Choroid plexus epithelial cell (primary cell): ENCODE results near the gene PLA2G4C.
"Not testable (repeated sequence)": the region's sequence is repeated elsewhere in the genome, so short reads cannot be mapped to it uniquely, and the experiment has no call there.

ENCODE experiments used
- DNase-seq: peaks from one replicate; pipeline ENCODE4 v3.0.0-alpha.2; 2010; ENCODE audit warnings: low read depth
- H3K4me3 ChIP-seq: 2 replicates; pipeline ENCODE4 v1.5.1; 2011; ENCODE audit warnings: low read depth, mild to moderate bottlenecking, control low read depth, low read length, moderate library complexity
- TF ChIP-seq, protein P1 (sequence below): conservative IDR thresholded peaks from 2 replicates; pipeline ENCODE4 v1.5.1; 2011; ENCODE audit warnings: low read depth, mild to moderate bottlenecking, control low read depth, inconsistent platforms, low read length, moderate library complexity

PLA2G4C gene

DNA sequence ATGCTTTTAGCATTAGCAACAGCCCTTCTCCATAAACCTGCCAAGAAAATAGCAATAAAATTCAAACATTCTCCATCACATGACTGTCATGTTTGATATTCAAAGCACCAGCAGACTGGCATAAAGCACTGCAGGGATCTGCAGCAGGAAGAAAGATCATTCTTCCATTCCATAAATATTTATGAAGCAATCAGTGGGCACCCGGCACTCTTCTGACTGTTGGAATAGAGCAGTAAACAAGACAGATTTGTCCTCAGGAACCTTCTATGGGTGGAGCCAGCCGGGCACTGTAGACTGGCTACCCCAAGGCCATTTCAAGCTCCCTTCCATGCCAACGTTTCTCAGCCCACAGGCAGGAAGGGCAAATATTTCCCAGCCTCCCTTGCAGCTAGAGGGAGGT, 25.5 kb downstream of the PLA2G4C start:
- TF ChIP-seq, protein P1, sequence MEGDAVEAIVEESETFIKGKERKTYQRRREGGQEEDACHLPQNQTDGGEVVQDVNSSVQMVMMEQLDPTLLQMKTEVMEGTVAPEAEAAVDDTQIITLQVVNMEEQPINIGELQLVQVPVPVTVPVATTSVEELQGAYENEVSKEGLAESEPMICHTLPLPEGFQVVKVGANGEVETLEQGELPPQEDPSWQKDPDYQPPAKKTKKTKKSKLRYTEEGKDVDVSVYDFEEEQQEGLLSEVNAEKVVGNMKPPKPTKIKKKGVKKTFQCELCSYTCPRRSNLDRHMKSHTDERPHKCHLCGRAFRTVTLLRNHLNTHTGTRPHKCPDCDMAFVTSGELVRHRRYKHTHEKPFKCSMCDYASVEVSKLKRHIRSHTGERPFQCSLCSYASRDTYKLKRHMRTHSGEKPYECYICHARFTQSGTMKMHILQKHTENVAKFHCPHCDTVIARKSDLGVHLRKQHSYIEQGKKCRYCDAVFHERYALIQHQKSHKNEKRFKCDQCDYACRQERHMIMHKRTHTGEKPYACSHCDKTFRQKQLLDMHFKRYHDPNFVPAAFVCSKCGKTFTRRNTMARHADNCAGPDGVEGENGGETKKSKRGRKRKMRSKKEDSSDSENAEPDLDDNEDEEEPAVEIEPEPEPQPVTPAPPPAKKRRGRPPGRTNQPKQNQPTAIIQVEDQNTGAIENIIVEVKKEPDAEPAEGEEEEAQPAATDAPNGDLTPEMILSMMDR: no peak
- no peak overlapping the region for H3K4me3 ChIP-seq
- no peak for DNase-seq

DNA sequence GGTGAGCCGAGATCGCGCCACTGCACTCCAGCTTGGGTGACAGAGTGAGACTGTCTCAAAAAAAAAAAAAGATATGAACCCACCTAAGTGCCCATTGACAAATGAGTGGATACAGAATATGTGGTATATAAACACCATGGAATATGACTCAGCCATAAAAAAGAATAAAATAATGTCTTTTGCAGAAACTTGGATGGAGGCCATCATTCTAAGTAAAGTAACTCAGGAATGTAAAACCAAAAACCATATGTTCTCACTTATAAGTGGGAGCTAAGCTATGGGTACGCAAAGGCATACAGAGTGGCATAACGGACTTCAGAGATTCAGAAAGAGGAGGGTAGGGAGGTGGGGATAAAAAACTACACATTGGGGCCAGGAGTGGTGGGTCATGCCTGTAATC, 29.5 kb downstream of the PLA2G4C start:
- TF ChIP-seq, protein P1: no peak
- no peak overlapping the region for H3K4me3 ChIP-seq
- no peak for DNase-seq

DNA sequence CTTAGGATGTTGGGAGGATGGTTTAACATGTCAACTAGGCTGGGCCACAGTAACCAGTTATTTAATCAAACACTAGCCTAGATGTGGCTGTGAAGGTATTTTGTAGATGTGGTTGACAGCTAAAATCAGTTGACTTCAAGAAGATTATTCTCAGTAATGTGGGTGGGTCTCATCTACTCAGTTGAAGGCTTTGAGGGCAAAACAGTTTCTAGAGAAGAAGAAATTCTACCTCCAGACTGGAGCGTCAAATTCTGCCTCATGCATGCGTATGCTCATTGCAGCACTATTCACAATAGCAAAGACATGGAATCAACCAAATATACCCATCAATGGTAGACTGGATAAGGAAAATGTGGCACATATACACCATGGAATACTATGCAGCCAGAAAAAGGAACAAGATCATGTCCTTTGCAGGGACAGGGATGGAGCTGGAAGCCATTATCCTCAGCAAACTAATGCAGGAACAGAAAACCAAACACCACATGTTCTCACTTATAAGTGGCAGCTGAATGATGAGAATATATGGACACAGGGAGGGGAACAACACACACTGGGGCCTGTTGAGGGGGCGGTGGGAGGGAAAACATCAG, 40.3 kb downstream of the PLA2G4C start:
- DNase-seq, H3K4me3 ChIP-seq: not testable (repeated sequence)

DNA sequence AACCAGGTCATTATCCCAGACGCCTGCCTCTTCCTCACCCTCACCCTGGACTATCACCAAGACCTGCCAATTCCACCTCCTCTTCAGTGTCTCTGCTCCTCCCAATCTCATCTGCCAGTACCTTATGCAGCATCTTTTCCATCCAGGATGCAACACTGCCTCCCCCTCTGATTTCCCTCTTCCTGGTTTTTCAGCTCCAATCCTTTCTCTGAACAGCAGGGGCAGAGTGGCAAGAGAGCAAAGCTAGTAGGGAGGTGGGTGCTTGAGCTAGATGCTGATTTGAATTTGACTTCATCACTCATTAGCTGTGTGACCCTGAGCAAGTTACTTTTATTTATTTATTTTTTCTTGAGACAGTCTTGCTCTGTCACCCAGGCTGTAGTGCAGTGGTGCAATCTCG, 41.2 kb downstream of the PLA2G4C start:
- no peak overlapping the region for H3K4me3 ChIP-seq
- DNase-seq: no peak
- TF ChIP-seq, protein P1: peak; percentile 6

DNA sequence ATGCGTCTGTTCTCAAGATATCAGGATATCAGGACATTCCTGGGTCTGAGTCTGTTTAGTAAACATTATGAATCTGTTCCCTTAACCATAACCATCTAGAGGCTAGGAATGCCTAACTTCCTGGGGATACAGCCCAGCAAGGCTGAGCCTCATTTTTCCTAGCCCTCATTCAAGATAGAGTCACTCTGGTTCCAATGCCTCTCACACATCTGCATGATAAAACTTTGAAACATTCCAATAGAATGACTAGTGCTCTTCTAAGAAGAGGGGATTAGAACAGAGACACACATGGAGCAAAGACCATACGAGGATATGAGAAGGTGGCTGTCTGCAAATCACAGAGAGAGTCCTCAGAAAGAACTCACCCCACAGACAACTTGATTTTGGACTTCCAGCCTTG, 46.1 kb downstream of the PLA2G4C start:
- no peak overlapping the region for H3K4me3 ChIP-seq
- peak; percentile 23 for DNase-seq
- TF ChIP-seq, protein P1: no peak

DNA sequence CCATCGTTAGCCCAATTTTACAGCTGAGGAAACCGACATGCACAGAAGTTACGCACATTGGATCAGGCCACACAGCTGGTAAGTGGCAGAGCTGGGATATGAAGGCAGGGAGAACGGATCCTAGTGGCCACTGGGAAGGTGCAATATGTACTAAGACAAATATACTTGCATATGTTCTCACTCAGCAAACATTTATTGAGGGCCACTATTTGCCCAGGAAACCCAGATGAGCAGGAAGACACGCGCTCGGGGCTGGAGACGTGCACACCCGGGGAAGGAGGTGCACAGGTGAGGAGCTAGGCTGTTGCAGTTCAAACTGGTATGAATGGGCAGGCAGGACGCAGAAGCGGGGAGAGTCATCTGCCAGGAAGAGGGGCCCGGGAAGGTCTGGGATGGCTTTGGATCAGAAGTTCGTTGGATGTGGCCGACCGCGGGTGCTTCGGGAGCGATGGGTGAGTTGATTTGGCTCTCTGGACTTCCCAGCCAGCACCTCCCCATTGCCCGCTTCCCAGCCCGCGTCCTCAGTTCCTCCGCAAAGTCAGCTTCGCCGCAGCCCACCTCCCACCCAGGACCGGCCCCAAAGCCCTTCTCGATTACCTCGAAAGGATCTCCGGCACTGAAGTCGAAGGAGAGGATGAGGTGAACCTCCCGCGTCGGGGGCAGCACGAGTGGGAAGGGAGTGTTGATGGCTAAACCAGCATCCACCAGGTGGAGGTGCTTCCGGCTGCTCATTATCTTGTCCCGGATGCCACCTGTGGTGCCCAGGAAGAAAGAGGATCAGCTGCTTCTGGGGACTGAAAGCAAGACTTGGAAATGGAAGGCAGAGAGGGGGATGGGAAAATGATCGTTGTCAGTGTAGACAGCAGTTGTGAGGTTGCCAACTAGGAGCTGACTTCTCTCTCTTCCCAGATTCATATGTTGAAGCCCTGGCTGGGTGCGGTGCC, 48.9 kb downstream of the PLA2G4C start:
- DNase-seq: no peak
- TF ChIP-seq, protein P1: no peak
- H3K4me3 ChIP-seq: no peak overlapping the region

DNA sequence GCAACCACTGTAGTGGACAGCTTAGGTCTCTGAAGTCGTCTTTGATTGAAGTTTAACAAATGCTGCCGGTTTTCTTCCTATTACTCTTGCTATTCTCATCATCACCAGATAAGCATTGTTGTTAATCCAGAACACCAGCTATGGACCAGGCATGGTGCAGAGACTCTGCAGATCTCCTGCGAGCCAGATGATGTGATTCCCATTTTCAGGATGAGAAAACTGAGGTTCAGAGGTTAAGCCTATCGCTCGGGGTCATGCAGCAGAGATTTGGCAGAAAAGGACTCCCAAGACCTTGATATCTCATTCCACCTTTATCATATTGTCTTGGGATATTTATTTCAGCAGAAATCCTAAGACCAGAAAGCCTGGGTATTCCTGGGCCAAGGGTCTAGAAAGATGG, 50.2 kb downstream of the PLA2G4C start:
- TF ChIP-seq, protein P1: no peak
- H3K4me3 ChIP-seq: no peak overlapping the region
- no peak for DNase-seq
